Immature natural killer cell (primary cell): ENCODE data around the gene LHCGR. TPM values are rescaled to one million over a fixed set of nuclear protein-coding genes. Genes with fewer than 3 reads are reported as not detected.

Experiments used
- DNase-seq, 3 donors: peaks; one replicate each; pipeline ENCODE4 v3.0.0; 2022; ENCODE audit warnings: mixed read lengths in 1 of 3
- H3K27ac Mint-ChIP-seq, 6 donors: one replicate each; pipeline ENCODE4 v1.8.0; 2020; ENCODE audit warnings: mixed read lengths in 6 of 6, mild to moderate bottlenecking in 5 of 6, inconsistent platforms in 4 of 6, moderate library complexity in 3 of 6
- H3K27me3 Mint-ChIP-seq, 3 donors: one replicate each; pipeline ENCODE4 v1.8.0; 2020 to 2021; ENCODE audit warnings: low read depth in 3 of 3, mild to moderate bottlenecking in 3 of 3, mixed read lengths in 3 of 3, moderate library complexity in 3 of 3, inconsistent platforms in 1 of 3
- H3K36me3 Mint-ChIP-seq, 3 donors: one replicate each; pipeline ENCODE4 v1.8.0; 2020; ENCODE audit warnings: mixed read lengths in 3 of 3, inconsistent platforms in 2 of 3, mild to moderate bottlenecking in 2 of 3
- H3K4me1 Mint-ChIP-seq, 2 donors: one replicate each; pipeline ENCODE4 v1.8.0; 2020; ENCODE audit warnings: inconsistent platforms in 2 of 2, mild to moderate bottlenecking in 2 of 2, mixed read lengths in 2 of 2, moderate library complexity in 1 of 2
- H3K4me3 Mint-ChIP-seq, 5 donors: one replicate each; pipeline ENCODE4 v1.8.0; 2020; ENCODE audit warnings: mild to moderate bottlenecking in 5 of 5, mixed read lengths in 5 of 5, inconsistent platforms in 3 of 5, moderate library complexity in 3 of 5
- H3K9me3 Mint-ChIP-seq, 6 donors: one replicate each; pipeline ENCODE4 v1.8.0; 2020; ENCODE audit warnings: mild to moderate bottlenecking in 6 of 6, mixed read lengths in 6 of 6, inconsistent platforms in 4 of 6, moderate library complexity in 3 of 6
- polyA plus RNA-seq, 3 donors: library from polyadenylated mRNA; unstranded; fragments of 300-500 nt; fragmentation: Illumina TruSeq; gene quantifications; one replicate each; pipeline ENCODE4 v1.2.3, GENCODE V29; 2021

The LHCGR gene
- polyA plus RNA-seq, result not detected

GRCh38 chr2:48755473-48755872 lies at the start of gene LHCGR:
Gene LHCGR, minus strand, starts transcription at chr2:48755724. Its CDS starts 53 bp downstream, at chr2:48755671.
- peaks cover 0 to 14% (median 5%) of the 10 kb centered on the region in 6 donors for H3K9me3 Mint-ChIP-seq
- DNase-seq, result no peak
- H3K4me3 Mint-ChIP-seq, result no peak within 1 kb of the TSS
- H3K27ac Mint-ChIP-seq, result no peak within 1 kb of the TSS
- peaks cover 0 to 12% (median 7%) of the 10 kb centered on the region in 3 donors for H3K27me3 Mint-ChIP-seq
- no peaks in the 10 kb centered on the region for H3K4me1 Mint-ChIP-seq
- no peaks in the 10 kb centered on the region for H3K36me3 Mint-ChIP-seq

- no peak for DNase-seq
These were observed 44.1 kb upstream of the LHCGR start for GRCh38 chr2:48799601-48800000.

GRCh38 chr2:48795065-48795464 lies 39.5 kb upstream of the LHCGR start:
- Mint-ChIP-seq H3K27me3 (peaks cover 5% of the 10 kb centered on the region in 3 donors), H3K27ac (no peak overlapping the region), H3K9me3 (peaks cover 0 to 9% (median 0%) of the 10 kb centered on the region in 6 donors)

More at GRCh38 chr2:48799601-48800000, 44.1 kb upstream of the LHCGR start:
- peaks cover 0 to 18% (median under 1%) of the 10 kb centered on the region in 6 donors for H3K9me3 Mint-ChIP-seq
- no peak overlapping the region for H3K4me3 Mint-ChIP-seq
- peaks cover 2% of the 10 kb centered on the region in 3 donors for H3K27me3 Mint-ChIP-seq
- no peaks in the 10 kb centered on the region for H3K36me3 Mint-ChIP-seq
- no peaks in the 10 kb centered on the region for H3K4me1 Mint-ChIP-seq
- H3K27ac Mint-ChIP-seq, result no peak overlapping the region

GRCh38 chr2:48793671-48794070 lies 38.1 kb upstream of the LHCGR start:
- Mint-ChIP-seq H3K9me3 (peaks cover 0 to 7% (median 0%) of the 10 kb centered on the region in 6 donors), H3K4me3 (no peak overlapping the region), H3K27ac (no peak overlapping the region), H3K27me3 (peaks cover 5 to 6% (median 5%) of the 10 kb centered on the region in 3 donors), H3K4me1 (no peaks in the 10 kb centered on the region), H3K36me3 (no peaks in the 10 kb centered on the region)
- DNase-seq, result no peak

More at GRCh38 chr2:48795065-48795464, 39.5 kb upstream of the LHCGR start:
- Mint-ChIP-seq H3K4me1 (no peaks in the 10 kb centered on the region), H3K36me3 (no peaks in the 10 kb centered on the region), H3K4me3 (no peak overlapping the region)
- no peak for DNase-seq

- Mint-ChIP-seq H3K27me3 (peaks cover 5 to 7% (median 6%) of the 10 kb centered on the region in 3 donors), H3K4me1 (no peaks in the 10 kb centered on the region), H3K27ac (no peak overlapping the region), H3K4me3 (no peak overlapping the region), H3K9me3 (peaks cover 0 to 7% (median 0%) of the 10 kb centered on the region in 6 donors), H3K36me3 (no peaks in the 10 kb centered on the region)
- DNase-seq, result no peak
These were observed 36.5 kb upstream of the LHCGR start for GRCh38 chr2:48792030-48792429.

GRCh38 chr2:48790407-48791170 lies 35.1 kb upstream of the LHCGR start:
- H3K4me3 Mint-ChIP-seq, result no peak overlapping the region
- H3K27ac Mint-ChIP-seq, result no peak overlapping the region
- H3K27me3 Mint-ChIP-seq, result peaks cover 4 to 7% (median 5%) of the 10 kb centered on the region in 3 donors
- H3K36me3 Mint-ChIP-seq, result no peaks in the 10 kb centered on the region
- no peak for DNase-seq
- H3K9me3 Mint-ChIP-seq, result peaks cover 0 to 5% (median 0%) of the 10 kb centered on the region in 6 donors
- no peaks in the 10 kb centered on the region for H3K4me1 Mint-ChIP-seq

GRCh38 chr2:48787580-48787979 lies 32.1 kb upstream of the LHCGR start:
- Mint-ChIP-seq H3K9me3 (peaks cover 0 to 5% (median 0%) of the 10 kb centered on the region in 6 donors), H3K27me3 (peaks cover 4 to 7% (median 5%) of the 10 kb centered on the region in 3 donors), H3K36me3 (no peaks in the 10 kb centered on the region), H3K27ac (no peak overlapping the region), H3K4me3 (no peak overlapping the region), H3K4me1 (no peaks in the 10 kb centered on the region)
- no peak for DNase-seq

- DNase-seq, result no peak
- Mint-ChIP-seq H3K4me3 (no peak overlapping the region), H3K27ac (no peak overlapping the region), H3K4me1 (no peaks in the 10 kb centered on the region), H3K36me3 (no peaks in the 10 kb centered on the region), H3K27me3 (peaks cover 1 to 2% (median 2%) of the 10 kb centered on the region in 3 donors), H3K9me3 (peaks cover 0 to 7% (median 0%) of the 10 kb centered on the region in 6 donors)
These were observed 25.8 kb upstream of the LHCGR start for GRCh38 chr2:48781366-48781765.

GRCh38 chr2:48779019-48779716 lies 23.6 kb upstream of the LHCGR start:
- no peak overlapping the region for H3K4me3 Mint-ChIP-seq
- H3K4me1 Mint-ChIP-seq, result no peaks in the 10 kb centered on the region
- no peak for DNase-seq
- H3K36me3 Mint-ChIP-seq, result no peaks in the 10 kb centered on the region
- H3K27ac Mint-ChIP-seq, result no peak overlapping the region
- peaks cover 0 to 6% (median 2%) of the 10 kb centered on the region in 6 donors for H3K9me3 Mint-ChIP-seq
- H3K27me3 Mint-ChIP-seq, result peaks cover 1 to 2% (median 2%) of the 10 kb centered on the region in 3 donors

GRCh38 chr2:48774251-48774650 lies 18.7 kb upstream of the LHCGR start:
- no peak overlapping the region for H3K4me3 Mint-ChIP-seq
- DNase-seq, result no peak
- peaks cover 0 to 6% (median 1%) of the 10 kb centered on the region in 6 donors for H3K9me3 Mint-ChIP-seq
- no peak overlapping the region for H3K27ac Mint-ChIP-seq
- no peaks in the 10 kb centered on the region for H3K36me3 Mint-ChIP-seq
- peaks cover 0 to 2% (median 1%) of the 10 kb centered on the region in 3 donors for H3K27me3 Mint-ChIP-seq
- H3K4me1 Mint-ChIP-seq, result no peaks in the 10 kb centered on the region

GRCh38 chr2:48771241-48772014 lies 15.9 kb upstream of the LHCGR start:
- Mint-ChIP-seq H3K27ac (no peak overlapping the region), H3K4me1 (no peaks in the 10 kb centered on the region), H3K9me3 (peaks cover 0 to 6% (median 4%) of the 10 kb centered on the region in 6 donors), H3K27me3 (peaks cover 0 to under 1% (median 0%) of the 10 kb centered on the region in 3 donors), H3K4me3 (no peak overlapping the region), H3K36me3 (no peaks in the 10 kb centered on the region)
- DNase-seq, result no peak

GRCh38 chr2:48770181-48770580 lies 14.7 kb upstream of the LHCGR start:
- Mint-ChIP-seq H3K27ac (no peak overlapping the region), H3K4me1 (no peaks in the 10 kb centered on the region), H3K27me3 (peaks cover 0 to 1% (median 0%) of the 10 kb centered on the region in 3 donors), H3K36me3 (no peaks in the 10 kb centered on the region), H3K4me3 (no peak overlapping the region), H3K9me3 (peaks cover 0 to 9% (median 4%) of the 10 kb centered on the region in 6 donors)
- no peak for DNase-seq

- Mint-ChIP-seq H3K4me3 (no peak overlapping the region), H3K27ac (no peak overlapping the region), H3K27me3 (peaks cover 0 to 3% (median 0%) of the 10 kb centered on the region in 3 donors), H3K9me3 (peaks cover 0 to 10% (median 5%) of the 10 kb centered on the region in 6 donors), H3K4me1 (no peaks in the 10 kb centered on the region), H3K36me3 (no peaks in the 10 kb centered on the region)
- no peak for DNase-seq
These were observed 13.1 kb upstream of the LHCGR start for GRCh38 chr2:48768669-48769068.
